GM19438 (cell line): ENCODE data around the gene CERS4.

ENCODE experiments used
- ATAC-seq: cut with Tn5 transposase; IDR thresholded peaks from one replicate; pipeline ENCODE4 v1.9.1; 2021; ENCODE audit warnings: low read depth; ENCODE audit not compliant: unreplicated experiment

Gene CERS4

GRCh38 chr19:8311461-8312260, 102.5 kb downstream of the CERS4 start:
- no peak for ATAC-seq
